Colon (tissue), 2 donors: ENCODE measurements around the gene TRMU.

ENCODE experiments used
- FAIRE-seq: peaks from 2 replicates; lab custom pipeline; 2012; peaks lifted over from hg19 to GRCh38; lab: Jason Lieb, UNC
- donor health status: control.
- donor health status: control.

TRMU gene

GRCh38 chr22:46335201-46336118, at the start of gene TRMU:
Gene TRMU, plus strand, starts transcription at chr22:46335714. Its CDS starts 51 bp downstream, at chr22:46335765.
- no peak for FAIRE-seq

- FAIRE-seq: no peak
Observed at GRCh38 chr22:46286006-46286405, 49.5 kb upstream of the TRMU start.

DNA sequence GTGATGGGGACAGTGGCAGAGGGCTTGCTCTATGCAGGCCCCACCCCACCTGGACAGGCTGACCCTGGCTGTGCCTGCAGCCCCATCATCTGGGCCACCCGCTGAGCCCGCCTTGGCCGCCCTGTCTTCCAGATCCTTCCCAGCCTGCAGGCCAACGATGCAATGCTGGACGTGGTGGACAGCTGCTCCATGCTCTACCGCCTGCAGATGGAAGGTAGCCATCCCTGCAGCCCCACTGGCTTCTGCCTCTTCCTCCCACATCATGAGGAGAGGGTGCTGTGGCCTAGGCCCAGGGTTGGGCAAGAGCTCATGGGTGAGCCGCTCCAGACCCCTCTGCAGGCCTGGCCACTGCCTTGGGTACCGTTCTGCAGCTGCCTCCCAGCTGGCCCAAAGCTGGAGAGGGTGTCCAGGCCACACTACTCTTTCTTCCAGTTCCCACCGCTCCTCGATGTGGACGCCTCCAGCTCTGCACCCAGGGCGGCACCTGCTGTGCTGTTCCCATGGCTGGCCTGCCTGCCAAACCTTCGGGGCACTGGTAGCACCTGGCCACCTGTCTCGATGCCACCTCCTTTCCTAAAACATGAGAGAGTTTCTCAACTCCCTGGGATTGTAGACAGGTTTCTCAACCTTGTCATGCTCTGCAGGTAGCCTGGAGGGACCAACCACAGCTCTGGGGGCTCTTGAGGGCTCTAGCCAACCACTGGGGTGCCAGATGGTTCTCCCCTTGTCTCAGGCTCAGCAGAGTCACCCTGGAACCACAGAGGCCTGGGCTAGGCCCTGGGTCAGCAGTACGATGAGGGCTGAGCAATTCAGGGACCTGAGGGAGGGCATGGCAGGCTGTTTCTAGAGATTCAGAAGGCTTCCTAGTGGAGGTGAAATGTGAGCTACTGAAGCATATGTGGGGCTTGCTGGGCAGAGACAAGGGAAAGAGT, 48.3 kb upstream of the TRMU start:
- FAIRE-seq: no peak

DNA sequence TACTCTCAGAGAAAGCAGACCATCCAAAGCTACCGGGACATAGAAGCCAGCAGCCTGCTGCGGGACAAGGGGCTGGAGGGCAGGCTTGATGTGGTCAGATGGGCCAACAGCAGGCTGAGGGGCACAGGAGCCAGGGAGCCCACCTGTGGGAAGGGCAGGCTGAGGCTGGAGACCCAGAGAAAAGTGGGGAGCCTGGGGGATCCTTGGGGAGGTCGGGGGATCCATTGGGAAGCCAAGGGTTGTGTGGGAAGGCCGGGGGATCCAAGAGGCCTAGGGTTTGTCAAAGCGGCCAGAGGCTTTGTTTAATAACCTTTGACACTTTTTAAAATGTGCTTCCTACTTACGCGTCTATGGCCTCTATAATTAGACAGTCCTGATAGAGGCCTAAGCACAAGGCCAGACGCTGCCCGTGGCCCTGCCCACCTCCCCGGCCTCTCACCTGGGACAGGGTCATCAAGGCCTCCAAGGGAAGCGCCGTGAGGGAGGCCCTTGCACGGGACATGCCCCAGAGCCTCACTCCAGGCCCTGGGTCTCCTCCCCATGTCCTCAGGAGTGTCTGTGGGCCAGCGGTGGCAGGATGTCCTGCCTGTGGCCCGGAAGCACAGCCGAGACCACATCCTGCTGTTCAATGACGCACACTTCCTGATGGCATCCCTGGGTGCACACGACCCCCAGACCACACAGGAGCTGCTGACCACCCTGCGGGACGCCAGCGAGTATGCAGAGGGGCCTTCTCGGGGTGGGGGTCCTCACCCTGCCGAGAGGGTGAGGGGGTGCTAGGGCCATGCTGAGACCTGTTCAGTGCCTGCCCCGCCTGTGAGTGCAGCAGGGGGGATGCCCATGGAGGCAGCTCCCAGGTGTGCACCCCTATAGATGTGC, 47.4 kb upstream of the TRMU start:
- no peak for FAIRE-seq

DNA sequence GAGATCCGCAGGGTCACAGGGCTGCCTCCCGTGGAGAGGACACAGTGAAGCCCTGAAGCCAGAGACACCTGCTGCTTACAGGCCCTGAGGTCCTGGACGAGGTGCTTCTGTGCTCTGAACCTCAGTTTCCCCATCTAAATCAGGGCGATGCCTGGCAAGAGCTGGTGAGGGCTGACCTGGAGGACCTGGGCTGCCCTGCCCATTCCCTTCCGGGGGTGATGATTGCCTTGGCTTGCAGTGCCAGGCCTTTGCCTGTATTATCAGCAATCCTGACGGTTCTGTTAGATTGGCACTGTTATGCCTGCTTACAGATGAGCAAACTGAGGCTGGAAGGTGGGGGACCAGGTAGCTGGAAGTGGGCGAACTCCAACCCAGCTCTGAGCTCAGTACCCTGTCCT, 46.7 kb upstream of the TRMU start:
- no peak for FAIRE-seq

- no peak for FAIRE-seq
Observed at GRCh38 chr22:46289244-46289891, 46.1 kb upstream of the TRMU start.

DNA sequence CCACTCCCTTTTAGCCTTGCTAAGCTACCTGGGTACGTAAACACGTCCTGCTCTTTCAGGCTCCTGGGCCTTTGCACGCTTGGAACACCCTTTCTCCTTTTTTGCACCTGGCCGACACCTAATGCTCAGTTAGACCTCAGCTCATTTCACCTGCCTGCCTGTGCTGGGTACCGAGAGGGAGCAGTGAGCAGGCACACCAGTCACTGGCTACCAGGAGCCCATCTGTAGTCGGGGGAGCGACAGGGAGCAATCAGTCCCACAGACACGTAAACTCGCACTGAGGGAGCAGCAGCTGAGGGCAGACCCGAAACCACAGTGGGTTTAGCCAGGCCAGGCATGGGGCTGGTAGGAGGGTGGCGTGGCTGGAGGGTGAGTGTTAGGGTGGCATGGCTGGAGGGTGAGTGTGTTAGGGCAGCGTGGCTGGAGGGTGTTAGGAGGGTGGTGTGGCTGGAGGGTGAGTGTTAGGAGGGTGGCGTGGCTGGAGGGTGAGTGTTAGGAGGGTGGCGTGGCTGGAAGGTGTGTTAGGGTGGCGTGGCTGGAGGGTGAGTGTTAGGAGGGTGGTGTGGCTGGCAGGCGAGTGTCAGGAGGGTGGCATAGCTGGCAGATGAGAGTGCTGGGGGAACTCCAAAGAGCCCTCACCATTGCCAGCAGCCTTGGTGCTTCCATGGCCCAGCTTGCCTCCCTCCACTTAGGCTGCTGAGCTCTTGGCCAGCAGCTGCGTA, 45.2 kb upstream of the TRMU start:
- no peak for FAIRE-seq

DNA sequence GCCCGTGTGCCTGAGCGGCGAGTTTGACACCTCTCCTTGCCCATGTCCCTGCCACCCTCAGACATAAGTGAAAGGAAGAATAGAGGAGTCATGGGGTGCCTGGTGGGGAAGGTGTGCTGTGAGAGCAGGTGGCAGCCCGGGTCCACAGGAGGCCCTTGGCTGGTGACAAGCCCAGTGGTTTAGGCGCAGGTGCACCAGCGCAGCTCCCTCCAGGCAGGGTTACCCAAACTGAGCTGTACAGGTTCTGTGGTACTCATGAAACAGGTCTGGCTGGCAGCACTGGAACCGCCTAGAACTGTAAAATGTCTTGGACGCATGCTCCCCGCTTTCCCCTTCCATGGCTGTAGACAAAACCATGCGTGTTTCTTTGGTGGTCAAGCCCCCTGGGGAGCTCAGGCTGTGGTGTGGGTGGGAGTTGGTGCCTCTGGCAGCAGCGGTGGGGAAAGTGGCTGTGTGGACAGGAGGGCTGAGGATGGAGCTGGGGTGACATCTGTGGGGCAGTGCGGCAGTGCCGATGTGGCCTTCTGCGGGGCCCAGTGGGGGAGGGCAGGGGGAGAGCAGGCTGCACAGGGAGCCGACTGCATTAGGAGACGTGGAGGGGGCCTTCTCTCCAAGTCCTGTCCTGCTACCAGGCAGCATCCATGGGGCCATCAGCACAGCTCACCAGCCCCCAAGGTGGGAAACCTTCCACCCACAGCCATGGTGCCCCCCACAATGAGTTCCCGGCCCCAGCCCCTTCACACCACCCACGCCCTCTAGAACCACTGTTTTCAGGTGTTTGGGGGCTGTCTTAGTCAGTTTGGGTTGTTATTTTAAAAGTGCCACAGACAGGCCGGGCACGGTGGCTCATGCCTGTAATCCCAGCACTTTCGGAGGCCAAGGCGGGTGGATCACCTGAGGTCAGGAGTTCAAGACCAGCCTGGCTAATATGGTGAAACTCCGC, 44.4 kb upstream of the TRMU start:
- FAIRE-seq: no peak

- no peak for FAIRE-seq
Observed at GRCh38 chr22:46292173-46292572, 43.3 kb upstream of the TRMU start.

- no peak for FAIRE-seq
Observed at GRCh38 chr22:46292732-46293131, 42.8 kb upstream of the TRMU start.

DNA sequence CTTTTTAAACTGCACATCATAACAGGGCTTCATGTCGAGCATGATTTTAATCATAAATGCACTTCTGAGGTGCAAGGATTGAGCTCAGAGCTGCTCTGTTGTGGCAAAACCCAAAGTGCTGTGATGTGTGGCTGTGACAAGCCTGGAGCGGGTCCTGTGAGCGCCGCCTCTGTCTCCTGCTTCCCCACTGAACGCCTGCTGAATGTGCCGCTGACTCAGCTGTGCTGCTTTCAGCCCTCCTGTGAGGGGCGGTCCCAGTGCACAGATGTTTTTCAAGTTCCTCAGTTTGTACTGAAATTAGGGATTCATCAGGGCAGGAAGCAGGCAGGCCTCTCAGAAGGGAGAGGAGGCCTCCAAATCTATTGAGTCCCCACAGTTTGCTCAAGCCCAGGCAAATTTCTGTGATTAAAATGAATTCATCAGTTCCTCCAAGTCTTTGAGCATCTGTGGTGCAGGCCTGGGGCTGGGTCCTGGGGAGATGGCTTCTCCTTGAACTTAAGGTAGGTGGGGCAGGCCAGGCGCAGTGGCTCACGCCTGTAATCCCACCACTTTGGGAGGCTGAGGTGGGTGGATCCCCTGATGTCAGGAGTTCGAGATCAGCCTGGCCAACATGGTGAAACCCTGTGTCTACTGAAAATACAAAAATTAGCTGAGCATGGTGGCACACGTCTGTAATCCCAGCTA, 41.8 kb upstream of the TRMU start:
- FAIRE-seq: no peak

DNA sequence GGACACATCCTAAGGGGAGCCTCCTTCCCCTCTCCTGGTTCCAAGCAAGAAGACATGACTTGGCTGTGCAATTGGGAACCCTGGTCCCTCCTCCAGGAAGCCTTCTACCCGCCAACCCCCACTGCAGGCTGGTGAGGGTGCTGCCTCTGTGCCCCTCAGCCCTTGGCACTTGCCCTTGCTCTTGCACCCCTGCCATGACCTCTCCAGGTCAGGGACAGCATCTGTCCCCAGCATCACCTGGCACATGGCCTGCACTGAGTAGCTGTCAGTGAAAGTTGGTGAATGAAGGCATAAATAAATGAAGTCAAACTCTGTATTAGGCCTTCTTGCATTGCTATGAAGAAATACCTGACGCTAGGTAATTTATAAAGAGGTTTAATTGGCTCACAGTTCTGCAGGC, 40.7 kb upstream of the TRMU start:
- FAIRE-seq: no peak

DNA sequence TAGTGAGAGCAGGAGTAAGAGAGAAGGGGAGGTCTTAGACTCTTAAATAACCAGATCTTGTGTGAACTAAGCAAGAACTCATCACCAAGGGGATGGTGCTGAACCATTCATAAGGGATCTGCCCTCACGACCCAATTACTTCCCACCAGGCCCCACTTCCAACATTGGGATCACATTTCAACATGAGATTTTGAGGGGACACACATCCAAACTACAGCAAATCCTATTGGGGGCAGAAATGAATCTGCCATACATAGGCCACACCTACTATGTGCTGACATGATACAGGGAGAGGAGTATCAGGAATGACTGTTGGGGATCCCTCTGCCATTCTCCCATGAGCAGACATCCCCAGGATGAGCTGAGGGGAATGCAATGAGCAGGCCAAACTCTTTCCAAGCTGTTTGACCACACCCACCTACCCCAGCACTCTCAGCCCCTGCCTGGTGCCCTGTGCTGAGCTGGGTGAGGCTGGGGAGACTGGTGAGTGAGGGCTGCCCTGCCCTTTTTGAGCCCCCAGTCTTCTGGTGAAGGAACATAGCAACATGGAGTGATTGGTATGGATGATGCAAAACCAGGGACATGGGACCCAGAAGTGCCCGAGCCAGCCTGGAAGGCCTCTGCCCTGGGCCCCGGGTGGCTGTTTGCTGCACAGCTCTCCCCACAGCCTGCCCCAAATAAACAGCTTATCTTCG, 40.1 kb upstream of the TRMU start:
- no peak for FAIRE-seq

GRCh38 chr22:46296257-46297150, 39.0 kb upstream of the TRMU start, which contains the start of gene GTSE1:
Gene GTSE1, plus strand, starts transcription at chr22:46296870. Its CDS starts 531 bp downstream, at chr22:46297401.
- peak; percentile 64 for FAIRE-seq

DNA sequence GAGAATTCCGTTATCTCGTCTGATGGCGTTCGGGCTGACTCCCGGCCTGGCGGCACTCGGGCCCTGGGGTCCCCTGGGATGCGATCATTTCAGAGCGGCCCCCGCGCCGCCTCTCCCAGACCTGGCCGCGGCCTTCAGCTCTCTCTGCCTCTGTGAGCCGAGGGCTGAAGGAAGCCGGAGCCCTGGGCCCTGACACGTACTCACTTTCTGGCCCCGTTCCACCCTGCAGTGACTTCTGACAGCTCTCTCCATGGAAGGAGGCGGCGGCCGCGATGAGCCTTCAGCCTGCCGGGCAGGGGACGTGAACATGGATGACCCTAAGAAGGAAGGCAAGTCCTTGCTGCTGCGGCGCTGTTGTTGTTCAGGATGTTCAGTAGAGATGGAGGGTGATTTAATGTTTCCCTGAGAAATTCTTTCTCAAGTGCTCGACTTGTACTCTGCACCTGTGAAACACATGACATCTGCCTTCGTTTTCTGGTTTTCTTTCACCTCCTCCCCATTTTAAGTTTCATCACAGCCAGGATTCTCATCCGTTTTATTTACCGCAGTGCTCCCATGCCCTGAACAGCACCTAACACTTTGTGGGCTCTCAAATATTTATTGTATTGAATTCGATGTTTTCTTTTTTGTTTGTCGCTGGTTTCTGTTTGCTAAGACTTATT, 38.2 kb upstream of the TRMU start:
- no peak for FAIRE-seq

- FAIRE-seq: no peak
Observed at GRCh38 chr22:46299101-46299500, 36.4 kb upstream of the TRMU start.

- no peak for FAIRE-seq
Observed at GRCh38 chr22:46300491-46300890, 35.0 kb upstream of the TRMU start.
